ENCODE measurements around the gene JAKMIP1. TPM values are rescaled to one million over a fixed set of nuclear protein-coding genes. Genes with fewer than 3 reads are reported as not detected.

Gene JAKMIP1
- total and polyA plus RNA-seq, 4 donors, result 0.08 to 0.46 (median 0.22) TPM

DNA sequence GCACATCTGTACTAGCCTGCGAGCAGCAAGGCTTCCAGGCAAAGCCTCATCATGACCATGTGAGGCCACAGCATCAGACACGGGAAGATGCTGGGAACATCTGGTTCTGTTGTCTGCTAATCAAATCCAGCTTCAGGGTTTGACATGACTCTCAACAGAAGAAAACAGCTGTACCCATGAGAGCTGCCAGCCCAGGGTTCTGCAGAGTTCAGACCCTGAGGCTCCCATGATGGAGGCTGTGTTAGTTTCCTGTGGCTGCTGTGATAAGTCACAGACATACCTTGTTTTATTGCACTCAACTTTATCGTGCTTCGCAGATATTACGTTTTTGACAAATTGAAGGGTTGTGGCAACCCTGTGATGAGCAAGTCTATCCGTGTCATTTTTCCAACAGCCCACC lies 37.5 kb downstream of the JAKMIP1 start:
- H3K9ac ChIP-seq (ENCODE audit: insufficient read depth in 1 of 2, low read length in 2 of 2), result no peak overlapping the region
- DNase-seq (no peak), ATAC-seq (ENCODE audit: insufficient read depth, low FRiP score) (no peak)
- H3K4me3 ChIP-seq, result no peak overlapping the region
- no peaks in the 10 kb centered on the region for H3K4me1 ChIP-seq (ENCODE audit: control insufficient read depth in 5 of 5, insufficient read depth in 5 of 5, low read length in 5 of 5)
- TF ChIP-seq, protein P1, sequence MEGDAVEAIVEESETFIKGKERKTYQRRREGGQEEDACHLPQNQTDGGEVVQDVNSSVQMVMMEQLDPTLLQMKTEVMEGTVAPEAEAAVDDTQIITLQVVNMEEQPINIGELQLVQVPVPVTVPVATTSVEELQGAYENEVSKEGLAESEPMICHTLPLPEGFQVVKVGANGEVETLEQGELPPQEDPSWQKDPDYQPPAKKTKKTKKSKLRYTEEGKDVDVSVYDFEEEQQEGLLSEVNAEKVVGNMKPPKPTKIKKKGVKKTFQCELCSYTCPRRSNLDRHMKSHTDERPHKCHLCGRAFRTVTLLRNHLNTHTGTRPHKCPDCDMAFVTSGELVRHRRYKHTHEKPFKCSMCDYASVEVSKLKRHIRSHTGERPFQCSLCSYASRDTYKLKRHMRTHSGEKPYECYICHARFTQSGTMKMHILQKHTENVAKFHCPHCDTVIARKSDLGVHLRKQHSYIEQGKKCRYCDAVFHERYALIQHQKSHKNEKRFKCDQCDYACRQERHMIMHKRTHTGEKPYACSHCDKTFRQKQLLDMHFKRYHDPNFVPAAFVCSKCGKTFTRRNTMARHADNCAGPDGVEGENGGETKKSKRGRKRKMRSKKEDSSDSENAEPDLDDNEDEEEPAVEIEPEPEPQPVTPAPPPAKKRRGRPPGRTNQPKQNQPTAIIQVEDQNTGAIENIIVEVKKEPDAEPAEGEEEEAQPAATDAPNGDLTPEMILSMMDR (IDR thresholded peaks at IDR 0.05; ENCODE audit: control extremely low read depth, extremely low read depth), result no peak
- H3K36me3 ChIP-seq (ENCODE audit: control insufficient read depth in 4 of 4, insufficient read depth in 4 of 4, low read length in 4 of 4), result no peaks in the 10 kb centered on the region
- WGBS, 2 donors, result 94 to 98% methylated on average over 6 of the region's 6 CpGs
- no peak overlapping the region for H3K27ac ChIP-seq (ENCODE audit: low read depth in 1 of 2, low read length in 1 of 2)
- H3K27me3 ChIP-seq (ENCODE audit: control insufficient read depth in 3 of 3, insufficient read depth in 3 of 3, low read length in 2 of 3), result no peaks in the 10 kb centered on the region
- peaks cover 0 to 2% (median 0%) of the 10 kb centered on the region in 4 donors for H3K9me3 ChIP-seq (ENCODE audit: control insufficient read depth in 4 of 4, insufficient read depth in 3 of 4, low read length in 3 of 4)

DNA sequence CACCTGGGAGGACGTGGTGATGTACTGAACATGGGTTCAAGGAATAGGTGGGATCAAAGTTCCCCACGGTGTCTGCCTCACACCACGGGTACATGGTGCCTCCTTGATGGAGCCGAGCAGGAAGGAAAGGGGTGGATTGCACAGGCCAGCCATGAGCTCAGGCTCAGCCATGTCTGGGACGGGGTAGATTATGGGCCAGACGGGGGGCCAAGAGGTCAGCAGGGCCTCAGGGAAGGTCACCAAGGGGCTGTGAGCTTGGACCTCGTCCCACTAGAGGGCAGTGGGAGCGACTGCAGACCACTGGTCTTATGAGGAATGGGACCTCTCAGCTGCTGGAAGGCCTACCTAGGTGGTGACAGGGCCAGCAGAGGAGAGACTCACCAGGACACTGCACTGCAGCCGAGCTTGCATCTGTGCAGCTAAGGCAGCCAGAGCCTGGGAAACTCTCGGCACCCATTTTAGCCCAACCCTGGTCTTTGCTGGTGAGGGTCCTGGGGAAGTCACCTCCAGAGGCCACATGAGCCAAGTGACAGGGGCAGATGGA lies 38.4 kb downstream of the JAKMIP1 start:
- Histone ChIP-seq H3K27ac (ENCODE audit: low read depth in 1 of 2, low read length in 1 of 2) (no peak overlapping the region), H3K9me3 (ENCODE audit: control insufficient read depth in 4 of 4, insufficient read depth in 3 of 4, low read length in 3 of 4) (peaks cover 0 to 2% (median 0%) of the 10 kb centered on the region in 4 donors), H3K4me1 (ENCODE audit: control insufficient read depth in 5 of 5, insufficient read depth in 5 of 5, low read length in 5 of 5) (no peaks in the 10 kb centered on the region), H3K4me3 (no peak overlapping the region), H3K36me3 (ENCODE audit: control insufficient read depth in 4 of 4, insufficient read depth in 4 of 4, low read length in 4 of 4) (no peaks in the 10 kb centered on the region), H3K27me3 (ENCODE audit: control insufficient read depth in 3 of 3, insufficient read depth in 3 of 3, low read length in 2 of 3) (no peaks in the 10 kb centered on the region), H3K9ac (ENCODE audit: insufficient read depth in 1 of 2, low read length in 2 of 2) (no peak overlapping the region)
- WGBS, 2 donors, result 81 to 86% methylated on average over 10 of the region's 10 CpGs
- TF ChIP-seq, protein P1 (IDR thresholded peaks at IDR 0.05; ENCODE audit: control extremely low read depth, extremely low read depth), result no peak
- DNase-seq (no peak), ATAC-seq (ENCODE audit: insufficient read depth, low FRiP score) (no peak)

DNA sequence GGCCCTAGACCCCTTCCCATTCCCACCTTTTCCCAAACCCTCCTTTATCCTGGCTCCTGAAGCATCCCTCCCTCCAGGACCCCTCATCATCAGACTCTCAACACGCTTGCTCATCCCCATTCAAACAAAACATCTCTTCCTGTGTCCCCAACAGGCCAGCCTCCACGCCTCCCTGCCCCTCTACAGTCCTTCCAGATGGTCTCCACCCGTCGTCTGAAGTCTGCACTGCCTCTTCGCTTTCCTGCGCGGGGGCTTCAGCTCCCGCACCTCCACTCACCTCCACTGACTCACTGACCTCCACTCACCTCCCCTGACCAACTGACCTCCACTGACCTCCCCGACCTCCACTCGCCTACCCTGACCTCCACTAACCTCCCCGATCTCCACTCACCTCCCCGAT lies 39.8 kb downstream of the JAKMIP1 start:
- DNase-seq (no peak), ATAC-seq (ENCODE audit: insufficient read depth, low FRiP score) (no peak)
- no peak overlapping the region for H3K4me3 ChIP-seq
- H3K36me3 ChIP-seq (ENCODE audit: control insufficient read depth in 4 of 4, insufficient read depth in 4 of 4, low read length in 4 of 4), result no peaks in the 10 kb centered on the region
- no peaks in the 10 kb centered on the region for H3K27me3 ChIP-seq (ENCODE audit: control insufficient read depth in 3 of 3, insufficient read depth in 3 of 3, low read length in 2 of 3)
- peaks cover 0 to under 1% (median 0%) of the 10 kb centered on the region in 5 donors for H3K4me1 ChIP-seq (ENCODE audit: control insufficient read depth in 5 of 5, insufficient read depth in 5 of 5, low read length in 5 of 5)
- WGBS, 2 donors, result 87 to 90% methylated on average over 12 of the region's 12 CpGs
- peaks cover 0 to 2% (median 0%) of the 10 kb centered on the region in 4 donors for H3K9me3 ChIP-seq (ENCODE audit: control insufficient read depth in 4 of 4, insufficient read depth in 3 of 4, low read length in 3 of 4)
- no peak overlapping the region for H3K27ac ChIP-seq (ENCODE audit: low read depth in 1 of 2, low read length in 1 of 2)
- no peak overlapping the region for H3K9ac ChIP-seq (ENCODE audit: insufficient read depth in 1 of 2, low read length in 2 of 2)
- TF ChIP-seq, protein P1 (IDR thresholded peaks at IDR 0.05; ENCODE audit: control extremely low read depth, extremely low read depth), result no peak

DNA sequence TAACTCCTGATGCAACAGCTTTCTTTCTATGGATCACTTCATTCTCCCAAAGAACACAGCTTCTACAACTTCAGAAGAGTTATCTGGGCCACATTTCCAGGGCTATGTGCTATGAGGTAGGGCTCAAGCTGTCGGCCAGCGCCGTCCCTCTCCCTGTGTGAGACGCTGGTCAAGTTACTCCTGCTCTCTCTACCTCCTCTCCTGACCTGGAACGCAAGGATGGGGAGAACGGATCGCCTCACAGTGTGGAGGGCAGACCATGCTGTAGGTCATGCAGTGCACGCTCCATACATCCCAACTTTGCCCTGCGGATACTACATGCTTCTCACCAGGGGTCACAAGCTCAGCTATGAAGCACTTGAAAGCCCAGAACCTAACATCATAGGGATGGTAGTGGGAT lies 42.4 kb downstream of the JAKMIP1 start:
- H3K9me3 ChIP-seq (ENCODE audit: control insufficient read depth in 4 of 4, insufficient read depth in 3 of 4, low read length in 3 of 4), result peaks cover 0 to 2% (median 0%) of the 10 kb centered on the region in 4 donors
- no peaks in the 10 kb centered on the region for H3K36me3 ChIP-seq (ENCODE audit: control insufficient read depth in 4 of 4, insufficient read depth in 4 of 4, low read length in 4 of 4)
- no peak for ATAC-seq (ENCODE audit: insufficient read depth, low FRiP score)
- H3K27ac ChIP-seq (ENCODE audit: low read depth in 1 of 2, low read length in 1 of 2), result no peak overlapping the region
- H3K27me3 ChIP-seq (ENCODE audit: control insufficient read depth in 3 of 3, insufficient read depth in 3 of 3, low read length in 2 of 3), result no peaks in the 10 kb centered on the region
- DNase-seq, result no peak
- TF ChIP-seq, protein P1 (IDR thresholded peaks at IDR 0.05; ENCODE audit: control extremely low read depth, extremely low read depth), result no peak
- H3K4me3 ChIP-seq, result no peak overlapping the region
- no peak overlapping the region for H3K9ac ChIP-seq (ENCODE audit: insufficient read depth in 1 of 2, low read length in 2 of 2)
- WGBS, 2 donors, result 92 to 95% methylated on average over 9 of the region's 9 CpGs
- H3K4me1 ChIP-seq (ENCODE audit: control insufficient read depth in 5 of 5, insufficient read depth in 5 of 5, low read length in 5 of 5), result peaks cover 0 to 10% (median 0%) of the 10 kb centered on the region in 5 donors
